Measurements from ENCODE around the gene KANSL1.

The KANSL1 gene

DNA sequence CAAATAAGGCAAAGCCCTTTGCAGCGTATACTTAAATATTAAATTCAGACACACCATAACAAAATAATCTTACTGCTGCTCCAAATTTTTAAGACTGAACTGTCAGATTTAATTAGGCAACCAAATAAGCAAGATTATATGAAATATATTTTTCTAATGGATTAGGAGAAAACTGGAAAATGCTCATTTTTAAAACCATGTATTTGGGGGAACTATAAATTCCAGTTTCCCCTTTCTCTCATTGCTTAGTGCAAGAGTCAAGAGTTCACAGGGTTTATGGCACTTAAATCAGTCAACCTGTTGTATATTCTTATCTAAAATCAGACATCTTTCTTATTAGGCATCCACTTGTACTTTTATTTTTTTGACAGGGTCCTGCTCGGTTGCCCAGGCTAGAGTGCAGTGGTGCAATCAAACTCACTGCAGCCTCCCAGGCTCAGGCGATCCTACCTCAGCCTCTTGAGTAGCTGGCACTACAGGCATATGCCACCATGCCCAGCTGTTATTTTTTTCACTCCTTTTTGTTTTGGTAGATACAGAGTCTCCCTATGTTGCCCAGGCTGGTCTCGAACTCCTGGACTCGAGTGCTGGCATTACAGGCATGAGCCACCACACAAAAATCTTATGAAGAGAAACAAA, 2.1 kb upstream of the KANSL1 start:
- DNase-seq (ENCODE audit: low spot score): no peak
- TF ChIP-seq CTCF (IDR thresholded peaks at IDR 0.05): no peak
- Histone ChIP-seq H3K4me3 (no peak overlapping the region), H3K27ac (no peak overlapping the region)

- TF ChIP-seq CTCF (IDR thresholded peaks at IDR 0.05): no peak
- DNase-seq (ENCODE audit: low spot score): no peak
- peak overlapping the region; percentile 97 for H3K4me3 ChIP-seq
- peak overlapping the region; percentile 99 for H3K27ac ChIP-seq
Observed at GRCh38 chr17:46194393-46195216, 1.4 kb upstream of the KANSL1 start.

DNA sequence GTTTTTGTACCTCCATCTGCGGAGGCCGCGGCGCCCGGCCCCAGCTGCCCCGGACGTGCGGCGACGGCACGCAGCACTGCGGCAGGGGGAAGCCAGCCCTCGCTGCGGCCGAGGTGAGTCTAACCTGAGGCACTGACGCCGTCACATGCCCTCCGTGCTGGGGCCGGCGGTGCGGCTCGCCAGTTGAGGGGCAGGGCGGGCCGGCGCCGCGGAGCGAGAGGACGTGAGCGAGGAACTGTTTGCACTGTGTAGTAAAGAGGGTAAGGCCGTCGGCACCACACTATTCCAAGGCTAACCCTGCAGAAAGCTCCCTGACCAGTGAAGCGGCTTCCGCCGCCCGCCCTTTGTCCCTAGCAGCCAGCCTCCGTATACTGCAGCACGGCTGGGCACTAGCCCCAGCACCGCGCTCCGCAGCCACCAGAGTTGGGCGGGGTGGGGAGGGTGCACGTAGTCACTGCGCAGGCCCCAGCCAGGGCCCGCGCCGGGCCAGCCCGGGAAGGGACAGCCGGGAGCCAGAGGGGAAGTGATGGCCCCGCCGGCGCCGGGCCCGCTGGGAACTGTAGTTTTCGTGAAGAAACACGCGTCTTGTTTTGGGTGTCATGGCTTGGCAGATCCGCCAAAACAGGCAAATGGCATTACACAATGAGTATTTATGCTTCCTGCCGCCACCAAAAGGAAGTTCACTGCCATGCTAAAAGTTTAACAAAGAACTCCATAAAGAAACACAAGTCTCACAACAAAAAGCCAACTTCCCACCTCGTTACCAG, 580 bp upstream of the KANSL1 start:
- peak overlapping the region; percentile 97 for H3K4me3 ChIP-seq
- TF ChIP-seq CTCF (IDR thresholded peaks at IDR 0.05): no peak
- peak overlapping the region; percentile 99 for H3K27ac ChIP-seq
- peak; percentile 96 for DNase-seq (ENCODE audit: low spot score)

GRCh38 chr17:46192439-46193150, 634 bp downstream of the KANSL1 start:
- TF ChIP-seq CTCF (IDR thresholded peaks at IDR 0.05): no peak
- peak; percentile 79 for DNase-seq (ENCODE audit: low spot score)
- Histone ChIP-seq H3K27ac (peak overlapping the region; percentile 99), H3K4me3 (peak overlapping the region; percentile 97)

DNA sequence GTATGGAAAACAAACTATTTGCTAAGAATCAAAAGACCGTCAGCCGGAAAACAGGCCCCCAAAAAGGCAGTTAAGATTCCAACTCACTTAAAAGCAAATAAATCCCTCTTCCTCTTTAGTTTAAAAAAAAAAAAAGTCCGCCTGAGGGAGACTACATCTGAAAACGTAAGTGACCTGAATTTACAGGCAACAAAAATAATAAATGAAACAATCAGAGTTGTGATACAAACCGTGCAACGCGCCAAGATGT, 1.1 kb downstream of the KANSL1 start:
- H3K27ac ChIP-seq: peak overlapping the region; percentile 99
- H3K4me3 ChIP-seq: peak overlapping the region; percentile 97
- no peak for DNase-seq (ENCODE audit: low spot score)
- no peak for TF ChIP-seq CTCF (IDR thresholded peaks at IDR 0.05)

DNA sequence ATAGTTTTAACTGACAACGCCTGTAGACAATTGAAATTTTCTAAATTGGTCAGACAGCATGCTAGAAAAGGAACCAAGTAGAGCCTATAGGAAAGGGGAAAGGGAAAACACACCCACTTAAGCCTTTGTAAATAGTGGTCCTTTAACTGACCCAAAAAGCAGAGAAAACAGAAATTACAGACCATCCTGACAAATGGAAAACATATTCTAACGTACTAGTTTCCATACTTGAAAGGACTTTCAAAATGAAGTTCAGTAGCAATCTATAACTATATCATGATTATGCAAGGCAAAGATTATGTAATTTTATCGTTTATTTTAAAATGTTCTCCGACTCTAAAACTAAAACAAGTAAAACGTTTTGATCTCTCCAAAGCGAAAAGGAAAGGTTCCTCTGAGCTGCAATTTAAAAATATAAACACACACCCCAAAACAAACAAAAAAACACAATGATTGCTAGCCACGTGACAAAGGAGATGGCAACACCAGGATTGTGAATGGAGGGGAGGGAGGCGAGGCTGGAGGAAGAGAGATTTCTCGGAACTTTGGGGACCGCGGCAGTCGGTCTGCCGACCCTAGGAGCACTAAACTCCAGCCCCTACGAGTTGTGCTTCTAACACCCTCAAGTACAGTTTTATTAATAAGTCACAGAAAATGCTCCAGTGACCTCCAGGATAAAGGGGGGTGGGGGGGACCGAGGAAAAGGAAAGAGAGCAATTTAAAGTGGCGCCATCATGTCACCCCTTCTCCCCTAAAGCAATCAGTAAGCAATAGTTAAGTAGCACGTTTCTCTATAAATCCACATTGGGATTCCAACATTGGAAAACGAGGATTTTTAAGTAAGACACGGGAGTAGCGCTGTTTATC, 1.7 kb downstream of the KANSL1 start:
- no peak for DNase-seq (ENCODE audit: low spot score)
- no peak for TF ChIP-seq CTCF (IDR thresholded peaks at IDR 0.05)
- Histone ChIP-seq H3K4me3 (peak overlapping the region; percentile 97), H3K27ac (peak overlapping the region; percentile 99)

Data from coronary artery (tissue), 2 donors.